Fibroblast of upper back skin (primary cell): ENCODE results near the gene NFE2.
"Not testable (repeated sequence)": the region's sequence is repeated elsewhere in the genome, so short reads cannot be mapped to it uniquely, and the experiment has no call there.

Source experiments
- DNase-seq: peaks from one replicate; pipeline ENCODE4 v3.0.0-alpha.2; 2013

NFE2 gene

DNA sequence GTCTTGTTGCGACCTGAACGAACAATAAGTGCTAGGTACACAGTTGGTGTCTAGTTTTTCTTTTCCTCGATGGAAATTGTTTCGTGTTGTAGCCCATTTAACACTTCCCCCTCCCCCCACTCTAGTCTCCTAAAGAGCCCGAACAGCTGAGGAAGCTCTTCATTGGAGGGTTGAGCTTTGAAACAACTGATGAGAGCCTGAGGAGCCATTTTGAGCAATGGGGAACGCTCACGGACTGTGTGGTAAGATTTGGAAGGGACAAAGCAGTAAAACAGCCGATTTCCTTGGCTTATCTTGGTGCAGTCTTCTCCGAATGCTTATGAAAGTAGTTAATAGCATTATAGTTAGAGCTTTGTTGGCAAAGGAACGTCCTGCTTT is 19.6 kb downstream of the NFE2 start:
- DNase-seq, result not testable (repeated sequence)

DNA sequence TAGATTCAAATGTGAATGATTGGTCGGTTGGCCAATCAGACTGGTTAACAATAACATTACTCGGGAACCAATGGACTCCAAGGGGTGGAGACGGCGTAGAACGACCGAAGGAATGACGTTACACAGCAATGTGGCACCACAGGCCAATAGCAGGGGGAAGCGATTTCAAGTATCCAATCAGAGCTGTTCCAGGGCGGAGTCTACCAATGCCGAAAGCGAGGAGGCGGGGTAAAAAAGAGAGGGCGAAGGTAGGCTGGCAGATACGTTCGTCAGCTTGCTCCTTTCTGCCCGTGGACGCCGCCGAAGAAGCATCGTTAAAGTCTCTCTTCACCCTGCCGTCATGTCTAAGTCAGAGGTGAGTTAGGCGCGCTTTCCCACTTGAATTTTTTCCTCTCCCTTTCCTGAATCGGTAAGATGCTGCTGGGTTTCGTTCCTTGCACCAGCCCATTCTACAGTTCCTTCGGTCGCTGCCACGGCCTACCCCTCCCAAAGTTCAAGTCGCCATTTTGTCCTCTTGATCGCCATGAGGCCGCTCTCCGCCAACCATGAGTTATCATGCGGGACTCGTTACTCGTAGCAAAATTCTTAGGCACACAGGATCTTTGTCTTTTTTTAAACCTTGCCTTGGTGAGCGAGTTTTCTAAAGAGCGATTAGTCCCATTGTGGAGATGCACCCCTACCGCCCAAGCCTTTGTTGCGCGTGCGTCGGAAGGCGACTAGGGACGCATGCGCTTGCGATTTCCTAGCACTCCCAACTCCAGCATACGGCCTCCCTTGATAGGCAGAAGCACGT is 20.2 kb downstream of the NFE2 start, which contains the start of gene HNRNPA1:
TSS of gene HNRNPA1 (plus strand) at position 259 of the 793 bp plus-strand sequence. CDS start at position 341, 82 bp downstream.
- peak; percentile 100 for DNase-seq

DNA sequence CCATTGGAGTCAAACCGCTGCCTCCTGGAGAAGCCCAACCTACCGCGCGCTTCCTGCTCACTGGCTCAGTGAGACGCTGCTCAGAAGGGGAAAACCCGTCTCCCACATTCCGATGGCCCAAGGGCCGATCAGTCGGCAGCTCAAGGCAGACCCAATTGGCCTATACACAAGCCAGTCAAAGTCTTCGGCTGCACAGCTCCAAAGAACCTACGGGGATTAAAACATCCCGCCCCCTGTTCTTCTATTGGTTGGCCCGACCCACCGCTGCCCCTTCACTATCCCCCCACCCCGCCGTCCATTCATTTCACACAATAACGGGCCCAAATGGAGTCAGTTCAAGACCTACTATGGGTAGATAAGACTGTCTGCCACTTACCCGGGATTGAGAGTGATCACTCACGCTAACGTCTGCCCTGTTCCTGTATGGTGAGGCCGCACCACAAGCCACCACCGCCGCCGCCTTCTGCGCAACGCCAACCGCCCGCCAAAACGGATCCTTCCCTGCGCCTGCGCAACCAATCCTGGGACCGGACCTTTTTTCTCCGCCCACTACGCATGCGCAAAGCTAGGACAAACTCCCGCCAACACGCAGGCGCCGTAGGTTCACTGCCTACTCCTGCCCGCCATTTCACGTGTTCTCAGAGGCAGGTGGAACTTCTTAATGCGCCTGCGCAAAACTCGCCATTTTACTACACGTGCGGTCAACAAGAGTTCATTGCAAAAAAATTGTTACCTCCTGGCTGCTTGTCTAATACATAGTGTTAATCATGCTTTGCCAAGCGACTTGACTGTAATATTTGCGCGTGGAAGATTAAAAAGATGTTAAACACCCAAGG is 21.0 kb downstream of the NFE2 start, which contains the start of gene CBX5:
TSS of gene CBX5 (minus strand) at position 491 of the 836 bp plus-strand sequence. CDS start 22,472 bp downstream, outside the sequence.
- peak; percentile 100 for DNase-seq

DNA sequence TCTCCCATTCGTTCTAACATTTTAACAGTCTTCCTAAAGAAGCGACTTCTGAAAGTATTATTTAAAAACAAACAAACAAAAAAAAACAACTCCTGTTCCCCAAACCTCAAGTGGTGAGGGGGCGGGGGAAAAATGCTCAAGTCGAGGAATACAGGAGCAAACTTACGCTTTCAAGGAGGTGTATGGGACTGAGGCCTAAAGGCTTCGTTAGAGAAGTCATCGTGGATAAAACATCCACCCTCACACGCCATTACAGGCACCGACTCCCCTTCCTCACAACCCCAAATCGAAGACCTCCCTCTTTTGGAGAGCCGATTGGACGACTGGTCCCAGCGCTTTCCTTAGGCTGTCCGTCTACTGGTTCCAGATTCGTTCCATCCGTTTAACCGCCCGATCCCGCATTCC is 21.6 kb downstream of the NFE2 start:
- no peak for DNase-seq

DNA sequence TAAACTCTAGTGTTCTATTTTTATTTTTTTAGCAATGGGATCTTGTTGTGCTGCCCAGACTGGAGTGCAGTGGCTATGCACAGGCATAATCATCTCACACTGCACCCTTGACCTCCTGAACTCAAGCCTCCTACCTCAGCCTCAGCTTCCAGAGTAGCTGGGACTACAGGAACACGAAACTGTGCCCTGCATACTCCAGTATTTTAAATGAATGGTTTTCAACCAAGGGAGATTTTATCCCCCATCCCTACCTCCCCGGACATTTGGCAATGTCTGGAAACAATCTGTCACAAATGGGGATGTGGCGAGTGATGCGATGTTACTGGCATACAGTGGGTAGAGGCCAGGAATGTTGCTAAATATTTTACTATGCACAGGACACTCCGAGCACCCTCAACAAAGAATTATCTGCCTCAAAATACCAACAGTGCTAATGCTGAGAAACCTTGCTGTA is 23.0 kb downstream of the NFE2 start:
- peak; percentile 84 for DNase-seq

DNA sequence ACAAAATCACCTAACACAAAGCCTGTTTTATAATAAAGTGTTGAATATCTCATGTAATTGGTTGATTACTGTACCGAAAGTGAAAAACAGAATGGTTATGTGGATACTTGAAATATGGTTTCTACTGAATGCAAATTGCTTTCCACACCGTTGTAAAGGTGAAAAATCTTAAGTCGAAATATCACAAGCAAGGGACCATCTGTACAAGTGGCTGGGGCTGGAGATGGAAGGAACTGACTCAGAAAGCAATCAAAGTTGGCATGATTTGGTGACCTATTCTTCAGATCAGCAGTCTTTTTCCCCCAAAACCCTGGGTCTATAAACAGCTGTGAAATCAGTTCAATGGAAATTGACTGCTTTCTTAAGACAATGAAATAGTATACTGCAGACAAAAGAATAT is 24.4 kb downstream of the NFE2 start:
- no peak for DNase-seq

DNA sequence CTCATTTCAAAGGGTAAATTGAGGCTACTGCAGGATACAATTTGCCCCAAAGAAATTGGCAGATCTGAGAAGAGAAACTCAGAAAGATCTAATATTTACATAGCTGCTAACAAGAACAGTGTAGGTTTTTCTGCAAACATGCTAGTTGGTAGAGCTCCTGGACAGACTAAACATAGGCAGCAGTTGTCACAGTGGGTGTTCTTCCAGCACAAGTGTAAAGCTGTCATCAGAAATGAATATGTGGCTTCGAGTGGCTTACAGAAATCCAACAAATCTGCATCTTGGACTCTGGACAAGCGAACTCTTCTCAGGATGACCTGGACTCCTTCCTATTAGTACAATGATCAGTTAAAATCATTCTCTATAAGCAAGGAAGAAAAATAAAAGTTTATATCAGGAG is 26.8 kb downstream of the NFE2 start:
- peak; percentile 30 for DNase-seq

DNA sequence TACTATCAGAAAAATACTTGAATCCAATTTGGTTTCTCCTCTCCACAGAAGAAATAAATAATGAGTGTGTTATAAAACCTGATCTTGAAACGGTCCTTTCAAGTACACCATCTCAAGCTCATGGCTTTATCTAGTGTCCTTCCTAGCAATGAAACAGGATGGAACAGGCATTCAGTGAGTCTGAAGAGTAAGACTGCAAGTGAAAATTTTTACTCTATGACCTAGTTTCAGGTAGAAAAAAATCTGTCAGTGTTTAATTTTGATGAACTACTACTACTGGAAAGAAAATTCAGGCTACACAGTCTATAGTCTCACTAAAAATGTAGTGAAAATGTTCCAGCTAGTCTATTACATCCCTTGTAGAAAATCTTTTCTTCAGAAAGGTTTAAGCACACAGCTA is 28.6 kb downstream of the NFE2 start:
- DNase-seq, result no peak

DNA sequence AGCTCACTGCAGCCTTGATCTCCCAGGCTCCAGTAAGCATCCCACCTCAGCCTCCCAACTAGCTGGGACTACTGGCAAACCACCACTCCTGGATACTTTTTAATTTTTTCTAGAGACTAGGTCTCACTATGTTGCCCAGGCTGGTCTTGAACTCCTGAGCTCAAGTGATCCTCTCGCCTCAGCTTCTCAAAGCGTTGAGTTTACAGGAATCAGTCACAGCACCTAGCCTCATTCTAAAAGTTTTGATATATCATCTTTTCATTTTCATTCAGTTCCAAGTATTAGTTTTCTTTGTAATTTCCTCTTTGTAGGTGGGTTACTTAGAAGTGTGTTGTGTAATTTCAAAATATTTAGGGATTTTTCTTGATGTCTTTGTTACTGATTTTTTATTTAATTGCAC is 30.5 kb downstream of the NFE2 start:
- no peak for DNase-seq

DNA sequence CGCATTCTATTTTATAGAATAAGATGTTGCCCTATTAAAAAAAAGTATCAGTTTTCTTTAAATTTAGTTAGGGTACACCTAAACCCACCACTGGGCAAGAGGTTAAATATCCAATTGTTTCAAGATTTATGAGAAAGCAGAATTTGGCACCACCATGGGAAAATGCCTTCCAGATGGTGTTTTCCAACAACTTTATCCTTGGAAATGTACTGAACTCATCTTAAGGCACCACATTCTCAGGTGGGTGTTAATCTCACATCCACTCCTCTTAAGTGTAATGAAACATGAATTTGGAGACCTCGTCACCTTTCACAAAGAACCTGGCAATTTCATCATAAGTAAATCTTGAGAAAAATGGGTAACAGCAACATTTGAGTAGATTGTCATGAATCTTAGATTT is 34.0 kb downstream of the NFE2 start:
- DNase-seq, result no peak

DNA sequence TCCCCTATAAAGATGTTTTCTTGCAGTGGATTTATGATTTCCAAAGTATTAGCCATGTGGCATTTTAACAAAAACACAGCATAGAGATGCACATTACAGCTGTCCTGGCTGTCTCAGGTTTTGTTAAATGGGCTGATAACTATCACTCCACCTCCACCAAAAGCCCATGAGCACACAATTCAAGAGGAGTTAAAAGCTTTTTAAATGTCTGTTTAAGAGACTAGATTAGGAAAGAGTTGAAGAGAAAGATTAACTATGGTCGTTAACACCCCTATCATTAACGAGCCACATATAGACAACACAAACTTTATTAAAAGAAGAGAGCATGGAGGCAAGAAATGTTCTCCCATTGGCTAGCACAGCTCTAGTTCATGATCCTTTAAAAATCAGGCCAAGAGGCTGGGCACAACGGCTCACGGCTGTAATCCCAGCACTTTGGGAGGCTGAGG is 35.4 kb downstream of the NFE2 start:
- DNase-seq, result no peak

DNA sequence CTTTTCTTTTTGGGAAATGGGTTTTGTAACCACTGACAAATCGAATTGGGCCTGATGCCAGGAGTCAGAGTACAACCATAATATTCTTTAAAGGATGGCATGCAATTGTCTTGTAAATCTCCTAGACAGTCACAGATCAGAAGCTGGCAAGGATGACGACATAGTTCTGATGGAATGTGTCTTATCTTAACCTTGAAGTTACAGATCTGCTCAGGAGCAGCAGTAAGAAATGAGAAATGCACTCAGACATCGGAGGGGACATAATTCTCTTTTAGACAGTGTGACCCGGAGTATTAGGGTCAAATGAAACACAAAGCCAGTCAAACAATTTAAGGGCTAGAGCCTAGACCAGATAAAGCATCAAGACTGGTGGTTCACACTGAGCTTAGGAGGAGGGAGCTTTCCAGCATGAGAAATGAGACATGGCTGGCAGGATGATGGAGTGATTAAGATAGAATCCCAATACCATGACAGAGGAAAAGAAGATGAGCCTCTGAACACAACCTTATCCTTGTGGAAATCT is 38.4 kb downstream of the NFE2 start:
- DNase-seq, result peak; percentile 77

DNA sequence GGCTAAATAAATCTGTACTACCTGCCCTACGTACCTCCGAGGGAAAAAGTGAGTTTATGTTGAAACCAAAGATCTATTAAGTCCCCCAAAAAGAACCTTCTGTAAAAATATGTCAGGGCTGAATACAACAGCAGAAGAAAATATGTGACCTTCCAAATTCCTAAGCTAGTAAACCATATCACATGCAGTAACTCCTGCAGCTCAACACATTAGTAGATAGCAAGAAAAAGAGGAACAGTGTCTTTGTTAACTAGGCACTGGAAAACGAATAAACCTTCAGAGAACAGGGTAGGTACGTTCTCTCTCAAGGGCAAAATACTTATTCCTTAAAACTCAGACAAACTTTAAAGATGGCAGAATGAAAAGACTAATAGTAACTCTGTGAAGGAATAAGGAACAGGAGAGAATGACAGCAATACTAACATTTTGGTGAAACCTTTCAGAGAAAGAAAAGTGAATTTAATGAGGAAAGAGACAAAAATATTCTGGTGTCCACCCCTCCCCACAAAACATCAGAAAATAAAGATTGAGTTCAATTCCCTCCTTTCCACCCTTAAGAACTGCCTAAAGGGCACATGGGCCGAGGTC is 38.9 kb downstream of the NFE2 start:
- DNase-seq, result peak; percentile 34

DNA sequence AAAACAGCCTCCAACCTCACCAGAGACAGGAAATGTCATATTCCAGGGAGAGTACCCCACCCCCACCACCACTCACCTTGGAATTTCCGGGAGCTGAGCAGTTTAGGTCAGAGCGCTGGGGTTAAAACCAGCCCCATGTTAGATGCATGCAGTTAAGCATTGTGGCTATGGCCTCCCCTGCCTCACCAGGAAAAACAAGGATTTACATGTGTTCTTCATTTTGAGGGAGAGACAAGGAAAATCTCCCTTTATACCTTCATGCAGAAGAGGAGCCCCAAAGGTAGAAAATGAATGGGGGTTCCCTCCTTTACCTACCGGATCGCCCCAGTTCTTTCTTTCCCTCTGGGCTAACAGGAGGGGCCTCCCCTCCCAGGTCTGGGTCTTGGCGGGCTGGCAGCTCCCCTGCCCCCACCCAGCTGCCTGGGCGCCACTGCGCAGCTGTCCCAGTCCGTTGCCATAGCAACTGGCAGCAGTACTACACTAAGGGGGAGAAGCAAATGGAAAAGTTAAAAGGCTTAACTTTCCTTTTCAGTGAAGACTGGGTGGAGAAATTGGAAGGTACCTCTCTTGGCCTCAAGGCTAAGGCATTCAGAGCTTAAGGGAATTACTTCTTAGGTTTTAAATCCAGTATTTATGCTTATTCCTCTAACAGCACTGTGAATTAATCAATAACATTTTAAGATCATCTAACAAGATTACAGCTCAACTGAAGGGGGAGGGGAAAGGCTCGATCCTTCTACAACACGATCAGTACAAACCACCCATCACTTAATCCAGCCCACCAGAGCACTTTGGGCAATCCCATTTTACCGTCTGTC is 41.4 kb downstream of the NFE2 start:
- peak; percentile 93 for DNase-seq

DNA sequence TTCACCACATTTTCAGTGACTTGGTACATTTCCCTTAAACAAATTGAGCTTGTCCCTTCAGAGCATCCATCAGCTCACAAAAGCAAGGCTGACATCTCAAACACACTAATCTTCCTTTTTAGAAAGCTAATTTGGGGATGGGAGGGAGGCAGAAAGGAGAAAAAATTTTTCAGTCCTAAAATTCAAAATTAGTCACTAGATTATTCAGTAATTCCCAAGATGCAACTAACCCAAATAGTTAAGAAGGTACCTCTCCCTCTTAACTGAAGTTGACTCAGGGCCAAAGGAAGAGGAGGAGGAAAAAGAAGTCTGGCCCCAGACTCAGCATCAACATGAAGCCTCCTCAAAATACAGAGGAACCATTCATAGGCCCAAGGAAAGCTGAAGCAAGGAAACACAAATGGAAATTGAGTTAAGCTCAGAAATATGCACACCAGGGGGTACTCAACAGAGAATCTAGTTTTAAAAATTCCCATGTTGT is 42.6 kb downstream of the NFE2 start:
- peak; percentile 86 for DNase-seq

DNA sequence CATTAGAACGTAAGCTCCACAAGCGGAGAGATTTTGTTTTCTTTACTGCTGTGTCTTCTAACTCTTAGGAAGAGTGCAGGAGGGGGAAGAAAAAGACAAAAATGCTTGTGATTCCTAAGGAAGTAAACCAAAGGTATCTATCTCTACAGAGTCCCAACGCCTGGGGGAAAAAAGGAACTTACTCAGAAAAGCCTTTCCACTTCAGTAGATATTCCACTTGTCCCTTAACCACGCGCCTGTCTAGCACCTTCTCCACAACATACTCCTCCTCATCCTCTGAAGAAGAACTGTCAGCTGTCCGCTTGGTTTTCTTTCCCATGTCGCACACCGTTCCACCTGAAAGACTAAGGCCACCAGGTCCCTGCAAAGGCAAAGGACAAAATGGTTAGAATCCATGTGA is 43.5 kb downstream of the NFE2 start:
- no peak for DNase-seq

DNA sequence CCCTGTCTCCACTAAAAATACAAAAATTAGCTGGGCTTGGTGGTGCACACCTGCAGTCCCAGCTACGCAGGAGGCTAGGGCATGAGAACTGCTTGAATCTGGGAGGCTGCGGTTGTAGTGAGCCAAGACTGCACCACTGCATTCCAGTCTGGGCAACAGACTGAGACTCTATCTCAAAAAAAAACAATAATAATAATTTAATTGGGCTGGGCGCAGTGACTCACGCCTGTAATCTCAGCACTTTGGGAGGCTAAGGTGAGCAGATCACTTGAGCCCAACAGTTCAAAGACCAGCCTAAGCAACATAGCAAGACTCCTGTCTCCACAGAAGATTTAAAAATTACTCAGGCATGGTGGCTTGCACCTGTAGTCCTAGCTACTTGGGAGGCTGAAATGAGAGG is 47.6 kb downstream of the NFE2 start:
- DNase-seq, result no peak

DNA sequence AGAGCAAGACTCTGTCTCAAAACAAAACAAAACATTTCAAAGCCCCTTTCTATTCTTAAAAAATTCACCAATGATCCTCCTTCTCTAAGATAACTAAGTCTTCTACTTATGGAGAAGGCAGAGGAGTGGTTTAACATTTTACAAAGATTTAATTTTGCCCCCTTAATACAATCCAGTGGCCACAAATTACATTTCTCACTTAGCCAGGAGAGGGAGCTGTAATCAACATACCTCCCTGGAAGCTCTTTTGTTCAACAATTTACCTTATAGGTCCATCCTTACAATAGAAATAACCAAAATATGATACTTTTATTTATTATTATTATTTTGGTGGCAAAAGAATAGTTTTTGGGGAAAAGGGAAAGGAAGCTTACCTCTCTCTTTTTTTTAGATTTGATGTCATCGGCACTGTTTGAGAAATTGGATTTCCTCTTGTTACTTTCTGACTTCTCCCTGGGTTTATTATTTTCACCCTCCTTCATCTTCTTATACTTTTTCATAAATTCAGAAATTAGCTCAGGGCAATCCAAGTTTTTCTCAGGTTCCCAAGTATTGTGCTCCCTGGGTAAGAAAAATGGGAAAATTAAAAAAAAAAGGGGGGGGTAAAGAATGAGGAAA is 49.0 kb downstream of the NFE2 start:
- DNase-seq, result peak; percentile 63

DNA sequence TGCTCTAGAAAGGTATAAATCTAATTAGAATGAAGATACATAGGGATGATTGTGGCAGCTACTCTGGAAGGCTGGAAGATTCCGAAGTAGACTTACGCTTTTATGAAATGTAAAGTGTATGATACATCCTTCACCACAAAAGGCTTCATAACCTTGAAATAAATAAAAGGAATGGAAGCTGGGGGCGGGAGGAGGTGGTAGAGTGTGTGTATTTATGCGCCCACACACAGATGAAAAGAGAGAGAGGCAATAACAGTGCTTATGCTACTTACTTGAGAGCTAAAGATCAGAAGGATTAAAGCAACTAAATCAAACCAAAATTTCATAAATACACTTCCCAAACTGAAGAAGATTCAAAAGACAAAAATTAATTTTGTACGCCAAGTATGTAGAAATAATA is 51.3 kb downstream of the NFE2 start:
- DNase-seq, result no peak

DNA sequence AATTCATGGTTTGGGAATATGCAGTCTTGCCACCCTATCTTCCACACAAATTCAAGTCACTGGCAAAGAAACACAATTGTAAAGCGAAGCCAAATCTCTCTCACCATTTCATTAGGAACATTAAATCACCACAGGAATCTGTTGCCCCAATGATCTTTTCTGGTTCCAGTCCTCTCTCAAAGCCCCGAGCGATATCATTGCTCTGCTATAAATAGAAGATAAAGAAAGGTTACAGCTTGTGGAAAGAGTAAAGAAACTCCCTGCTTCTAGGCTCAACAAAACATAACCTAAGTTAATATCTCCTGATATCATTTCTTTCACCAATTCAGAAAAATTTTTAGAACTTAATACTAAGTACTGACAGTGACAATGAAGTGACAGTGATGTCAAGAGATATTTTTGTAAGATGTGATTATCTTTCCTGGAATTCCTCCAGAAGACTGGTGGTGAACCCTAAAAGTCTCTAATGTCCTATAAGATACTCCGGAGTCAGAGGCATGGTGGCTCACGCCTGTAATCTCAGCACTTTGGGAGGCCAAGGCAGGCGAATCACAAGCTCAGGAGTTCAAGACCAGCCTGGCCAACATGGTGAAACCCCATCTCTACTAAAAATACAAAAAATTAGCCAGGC is 54.7 kb downstream of the NFE2 start:
- DNase-seq, result no peak
